ENCODE data around the gene PEX3.

The PEX3 gene

DNA sequence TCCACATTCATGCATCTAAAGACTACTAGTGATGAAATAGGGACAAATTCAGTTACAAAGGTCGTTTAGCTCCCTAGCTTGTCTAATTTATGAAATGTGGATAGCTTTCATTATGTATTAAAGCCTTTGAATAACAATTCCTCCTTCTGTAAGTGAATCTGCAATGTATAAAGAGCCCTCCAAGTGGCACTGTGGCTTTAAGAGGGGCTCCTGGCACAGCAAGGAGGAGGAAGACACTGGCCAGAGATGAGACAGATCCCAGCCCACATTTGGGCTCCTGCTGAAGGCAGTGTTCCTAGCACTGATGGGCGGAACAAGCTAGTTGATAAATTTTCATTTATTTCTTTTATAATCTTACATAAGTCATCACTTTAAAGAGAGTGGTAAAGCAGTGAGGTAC lies 78.5 kb downstream of the PEX3 start:
- Histone ChIP-seq H3K36me3 (replicated peaks; ENCODE audit: insufficient read depth, low read length) (no peaks in the 10 kb centered on the region), H3K27ac (ENCODE audit: low read length) (no peak overlapping the region), H2AFZ (ENCODE audit: low read length) (no peak overlapping the region), H3K9me3 (replicated peaks; ENCODE audit: insufficient read depth, low read length) (no peaks in the 10 kb centered on the region), H3K4me1 (ENCODE audit: low read length) (peaks cover 3% of the 10 kb centered on the region; the same call in 1 of the 2 replicates), H3K4me2 (ENCODE audit: low read depth, low read length) (0 out of 2 replicates have a peak overlapping the region, but pooled peaks have one; percentile 49), H3K9me2 (replicated peaks; ENCODE audit: insufficient read depth, low read length) (no peaks in the 10 kb centered on the region), H3K79me2 (ENCODE audit: low read length) (no peaks in the 10 kb centered on the region), H4K20me1 (ENCODE audit: insufficient read depth, low read length) (no peaks in the 10 kb centered on the region), H3K4me3 (ENCODE audit: low read length) (no peak overlapping the region), H3K9ac (ENCODE audit: low read length) (no peak overlapping the region), H3F3A (ENCODE audit: insufficient read depth, low read length) (no peaks in the 10 kb centered on the region), H3K27me3 (replicated peaks; ENCODE audit: insufficient read depth, low read length) (no peaks in the 10 kb centered on the region)
- DNase-seq: no peak
- TF ChIP-seq, protein P1, sequence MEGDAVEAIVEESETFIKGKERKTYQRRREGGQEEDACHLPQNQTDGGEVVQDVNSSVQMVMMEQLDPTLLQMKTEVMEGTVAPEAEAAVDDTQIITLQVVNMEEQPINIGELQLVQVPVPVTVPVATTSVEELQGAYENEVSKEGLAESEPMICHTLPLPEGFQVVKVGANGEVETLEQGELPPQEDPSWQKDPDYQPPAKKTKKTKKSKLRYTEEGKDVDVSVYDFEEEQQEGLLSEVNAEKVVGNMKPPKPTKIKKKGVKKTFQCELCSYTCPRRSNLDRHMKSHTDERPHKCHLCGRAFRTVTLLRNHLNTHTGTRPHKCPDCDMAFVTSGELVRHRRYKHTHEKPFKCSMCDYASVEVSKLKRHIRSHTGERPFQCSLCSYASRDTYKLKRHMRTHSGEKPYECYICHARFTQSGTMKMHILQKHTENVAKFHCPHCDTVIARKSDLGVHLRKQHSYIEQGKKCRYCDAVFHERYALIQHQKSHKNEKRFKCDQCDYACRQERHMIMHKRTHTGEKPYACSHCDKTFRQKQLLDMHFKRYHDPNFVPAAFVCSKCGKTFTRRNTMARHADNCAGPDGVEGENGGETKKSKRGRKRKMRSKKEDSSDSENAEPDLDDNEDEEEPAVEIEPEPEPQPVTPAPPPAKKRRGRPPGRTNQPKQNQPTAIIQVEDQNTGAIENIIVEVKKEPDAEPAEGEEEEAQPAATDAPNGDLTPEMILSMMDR (IDR thresholded peaks at IDR 0.05; ENCODE audit: low read length): no peak
- TF ChIP-seq EZH2phosphoT487 (IDR thresholded peaks at IDR 0.05; ENCODE audit: low read length): no peak
- TF ChIP-seq EZH2 (optimal IDR thresholded peaks at IDR 0.05; ENCODE audit: low read depth, low read length): no peak

- Histone ChIP-seq H3K4me2 (ENCODE audit: low read depth, low read length) (no peak overlapping the region), H3K36me3 (replicated peaks; ENCODE audit: insufficient read depth, low read length) (no peaks in the 10 kb centered on the region), H3F3A (ENCODE audit: insufficient read depth, low read length) (no peaks in the 10 kb centered on the region), H3K27ac (ENCODE audit: low read length) (no peak overlapping the region), H4K20me1 (ENCODE audit: insufficient read depth, low read length) (no peaks in the 10 kb centered on the region), H3K4me1 (ENCODE audit: low read length) (peaks cover 3% of the 10 kb centered on the region; the same call in 1 of the 2 replicates), H3K4me3 (ENCODE audit: low read length) (no peak overlapping the region), H3K27me3 (replicated peaks; ENCODE audit: insufficient read depth, low read length) (no peaks in the 10 kb centered on the region), H3K9ac (ENCODE audit: low read length) (no peak overlapping the region), H3K9me3 (replicated peaks; ENCODE audit: insufficient read depth, low read length) (no peaks in the 10 kb centered on the region), H3K9me2 (replicated peaks; ENCODE audit: insufficient read depth, low read length) (no peaks in the 10 kb centered on the region), H3K79me2 (ENCODE audit: low read length) (no peaks in the 10 kb centered on the region), H2AFZ (ENCODE audit: low read length) (no peak overlapping the region)
- DNase-seq: no peak
- TF ChIP-seq, protein P1 (IDR thresholded peaks at IDR 0.05; ENCODE audit: low read length): no peak
- TF ChIP-seq EZH2 (optimal IDR thresholded peaks at IDR 0.05; ENCODE audit: low read depth, low read length): no peak
- no peak for TF ChIP-seq EZH2phosphoT487 (IDR thresholded peaks at IDR 0.05; ENCODE audit: low read length)
Observed at GRCh38 chr6:143531720-143532499, 81.3 kb downstream of the PEX3 start.

DNA sequence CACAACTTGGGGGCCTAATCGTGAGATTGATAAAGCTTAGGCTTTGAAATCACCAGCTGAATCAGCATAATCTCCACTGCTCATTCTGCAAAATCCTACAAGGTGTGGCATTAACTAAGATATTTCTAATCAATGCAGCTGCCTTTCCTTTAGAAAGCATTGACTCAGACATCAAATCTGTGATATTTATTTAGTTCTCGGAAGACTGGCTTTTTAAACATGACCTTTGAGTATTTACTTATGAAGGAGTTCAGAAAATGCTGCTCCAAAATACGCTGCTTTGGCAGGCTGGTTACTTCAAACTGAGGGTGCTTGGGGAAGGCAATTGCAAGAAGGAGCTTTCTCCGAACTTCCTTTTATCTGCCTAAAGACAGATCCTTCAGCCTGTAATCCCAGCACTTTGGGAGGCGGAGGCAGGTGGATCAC lies 84.6 kb downstream of the PEX3 start:
- Histone ChIP-seq H2AFZ (ENCODE audit: low read length) (no peak overlapping the region), H3K79me2 (ENCODE audit: low read length) (no peaks in the 10 kb centered on the region), H3K27ac (ENCODE audit: low read length) (no peak overlapping the region), H4K20me1 (ENCODE audit: insufficient read depth, low read length) (no peaks in the 10 kb centered on the region), H3K4me3 (ENCODE audit: low read length) (no peak overlapping the region), H3K36me3 (replicated peaks; ENCODE audit: insufficient read depth, low read length) (no peaks in the 10 kb centered on the region), H3K4me2 (ENCODE audit: low read depth, low read length) (no peak overlapping the region), H3K4me1 (ENCODE audit: low read length) (no peaks in the 10 kb centered on the region), H3K9ac (ENCODE audit: low read length) (no peak overlapping the region), H3F3A (ENCODE audit: insufficient read depth, low read length) (no peaks in the 10 kb centered on the region), H3K9me2 (replicated peaks; ENCODE audit: insufficient read depth, low read length) (no peaks in the 10 kb centered on the region), H3K9me3 (replicated peaks; ENCODE audit: insufficient read depth, low read length) (no peaks in the 10 kb centered on the region), H3K27me3 (replicated peaks; ENCODE audit: insufficient read depth, low read length) (no peaks in the 10 kb centered on the region)
- DNase-seq: no peak
- no peak for TF ChIP-seq EZH2phosphoT487 (IDR thresholded peaks at IDR 0.05; ENCODE audit: low read length)
- TF ChIP-seq, protein P1 (IDR thresholded peaks at IDR 0.05; ENCODE audit: low read length): no peak
- no peak for TF ChIP-seq EZH2 (optimal IDR thresholded peaks at IDR 0.05; ENCODE audit: low read depth, low read length)

Data from MM.1S (cell line).